Lung (tissue), 12 donors: ENCODE data around the gene CA10. TPM values are rescaled to one million over a fixed set of nuclear protein-coding genes. Genes with fewer than 3 reads are reported as not detected.

ENCODE experiments used
- ATAC-seq: fragments of 200-7000 bp; cut with Tn5 transposase; one replicate; pipeline ENCODE4 v1.9.1; 2020; ENCODE audit warnings: moderate number of reproducible peaks; ENCODE audit not compliant: insufficient read depth, low FRiP score
- DNase-seq, 3 donors: peaks; one replicate each; pipeline ENCODE4 v3.0.0-alpha.2; 2013 to 2017
- H3K27ac ChIP-seq, 2 donors: one replicate each; pipeline ENCODE4 v1.5.1; 2013; ENCODE audit warnings: mild to moderate bottlenecking in 2 of 2, moderate library complexity in 2 of 2, control low read depth in 1 of 2, inconsistent platforms in 1 of 2, low read depth in 1 of 2, low read length in 1 of 2
- H3K27me3 ChIP-seq, 3 donors: one replicate each; pipeline ENCODE4 v1.5.1; 2013; ENCODE audit warnings: low read length in 2 of 3; ENCODE audit not compliant: control insufficient read depth in 3 of 3, insufficient read depth in 3 of 3
- H3K36me3 ChIP-seq, 4 donors: one replicate each; pipeline ENCODE4 v1.5.1; 2013; ENCODE audit warnings: low read length in 4 of 4, mild to moderate bottlenecking in 1 of 4, moderate library complexity in 1 of 4; ENCODE audit not compliant: control insufficient read depth in 4 of 4, insufficient read depth in 4 of 4
- H3K4me1 ChIP-seq, 5 donors: one replicate each; pipeline ENCODE4 v1.5.1; 2013; ENCODE audit warnings: low read length in 5 of 5, mild to moderate bottlenecking in 2 of 5, moderate library complexity in 1 of 5; ENCODE audit not compliant: control insufficient read depth in 5 of 5, insufficient read depth in 5 of 5
- H3K4me3 ChIP-seq: one replicate; pipeline ENCODE4 v1.5.1; 2013; ENCODE audit warnings: mild to moderate bottlenecking, control low read depth, moderate library complexity
- H3K9ac ChIP-seq, 2 donors: one replicate each; pipeline ENCODE4 v1.5.1; 2013; ENCODE audit warnings: low read length in 2 of 2, control low read depth in 1 of 2; ENCODE audit not compliant: insufficient read depth in 1 of 2
- H3K9me3 ChIP-seq, 4 donors: one replicate each; pipeline ENCODE4 v1.5.1; 2013; ENCODE audit warnings: low read length in 3 of 4, mild to moderate bottlenecking in 1 of 4, moderate library complexity in 1 of 4; ENCODE audit not compliant: control insufficient read depth in 4 of 4, insufficient read depth in 3 of 4
- CTCF ChIP-seq: IDR thresholded peaks from 2 replicates; pipeline ENCODE4 v1.5.1; 2012; ENCODE audit warnings: mild to moderate bottlenecking; ENCODE audit errors: control extremely low read depth, extremely low read depth
- WGBS, 2 donors: extraction: QIAGEN DNeasy Blood & Tissue Kit; methylation state at CpG; one replicate each; pipeline ENCODE4 v1.1.7; 2013; 5-methylcytosine and 5-hydroxymethylcytosine counted together
- polyA plus RNA-seq, 2 donors: library from polyadenylated mRNA; stranded (reverse); fragments of 200-250 nt; gene quantifications; one replicate each; pipeline ENCODE4 v1.2.1, GENCODE V29; 2013
- total RNA-seq, 2 donors: library from RNA; depleted of rRNA in 1 of 2; stranded (reverse); fragments of >200 nt in 1 of 2; gene quantifications; one replicate each; pipeline ENCODE4 v1.2.1, GENCODE V29; 2014 to 2021
- donor health status: control.
- donor health status: control.
- donor health status: Bipolar disorder and iron deficiency.
- donor health status: healthy.
- donor health status: DM: yes; HTN: yes; CAD: no.

Gene CA10
- total and polyA plus RNA-seq, 4 donors: 0.04 to 0.17 TPM; not detected in 2

- Histone ChIP-seq H3K36me3 (no peaks in the 10 kb centered on the region), H3K4me1 (no peaks in the 10 kb centered on the region), H3K27me3 (no peaks in the 10 kb centered on the region), H3K4me3 (no peak overlapping the region), H3K9me3 (peaks cover 0 to 3% (median under 1%) of the 10 kb centered on the region in 4 donors), H3K9ac (no peak overlapping the region), H3K27ac (no peak overlapping the region)
- TF ChIP-seq CTCF: no peak
- WGBS, 2 donors: 89 to 91% methylated on average over 1 of the region's 1 CpG
- DNase-seq: no peak
- no peak for ATAC-seq
Observed at GRCh38 chr17:51793686-51794085, 364.8 kb downstream of the CA10 start.

- no peak for TF ChIP-seq CTCF
- Histone ChIP-seq H3K27me3 (no peaks in the 10 kb centered on the region), H3K9ac (no peak overlapping the region), H3K4me3 (no peak overlapping the region), H3K27ac (no peak overlapping the region), H3K9me3 (peaks cover 0 to 6% (median 0%) of the 10 kb centered on the region in 4 donors), H3K36me3 (no peaks in the 10 kb centered on the region), H3K4me1 (no peaks in the 10 kb centered on the region)
- ATAC-seq (no peak), DNase-seq (no peak)
- 62 to 66% methylated on average over 5 of the region's 5 CpGs for WGBS, 2 donors
Observed at GRCh38 chr17:51778842-51779241, 379.7 kb downstream of the CA10 start.

GRCh38 chr17:51770027-51770759, 388.3 kb downstream of the CA10 start:
- no peak for TF ChIP-seq CTCF
- Histone ChIP-seq H3K4me1 (no peaks in the 10 kb centered on the region), H3K27ac (no peak overlapping the region), H3K9me3 (peaks cover 0 to 2% (median 0%) of the 10 kb centered on the region in 4 donors), H3K4me3 (no peak overlapping the region), H3K36me3 (no peaks in the 10 kb centered on the region), H3K9ac (no peak overlapping the region), H3K27me3 (no peaks in the 10 kb centered on the region)
- WGBS, 2 donors: 75 to 80% methylated on average over 5 of the region's 5 CpGs
- DNase-seq: no peak
- ATAC-seq: no peak
